Stimulated activated CD8-positive, alpha-beta memory T cell treated with anti-CD3 and anti-CD28 coated beads, Interleukin-12 subunit alpha, Interleukin-12 subunit beta, amount 100 ng/mL, for 4 hours (primary cell): ENCODE measurements around the gene MATN1.

Experiments
- DNase-seq: peaks from one replicate; pipeline ENCODE4 v3.0.0-alpha.2; 2020; ENCODE audit warnings: low read depth

The MATN1 gene

DNA sequence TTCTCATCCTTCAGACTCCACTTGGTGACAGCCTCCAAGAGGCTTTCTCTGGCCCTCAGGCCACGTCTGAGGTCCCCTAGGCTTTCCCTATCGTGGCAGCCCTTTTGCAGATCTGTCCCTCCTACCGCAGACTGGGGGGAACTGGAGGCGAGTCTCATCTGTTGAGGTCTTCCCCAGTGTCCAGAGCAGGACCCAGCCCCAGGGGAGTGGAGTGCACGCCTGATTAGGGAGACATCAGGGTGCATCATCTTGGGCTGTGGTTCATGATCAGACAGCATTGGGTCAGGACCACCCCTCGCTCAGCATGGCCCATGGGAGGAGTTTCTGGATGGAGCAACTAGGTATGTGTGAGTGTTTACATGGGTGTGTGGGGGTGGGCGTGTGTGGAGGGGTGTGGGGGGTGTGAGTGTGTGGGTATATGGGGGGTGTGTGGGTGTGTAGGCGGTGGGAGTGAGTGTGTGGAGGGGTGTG is 8.5 kb upstream of the MATN1 start:
- DNase-seq, result no peak

DNA sequence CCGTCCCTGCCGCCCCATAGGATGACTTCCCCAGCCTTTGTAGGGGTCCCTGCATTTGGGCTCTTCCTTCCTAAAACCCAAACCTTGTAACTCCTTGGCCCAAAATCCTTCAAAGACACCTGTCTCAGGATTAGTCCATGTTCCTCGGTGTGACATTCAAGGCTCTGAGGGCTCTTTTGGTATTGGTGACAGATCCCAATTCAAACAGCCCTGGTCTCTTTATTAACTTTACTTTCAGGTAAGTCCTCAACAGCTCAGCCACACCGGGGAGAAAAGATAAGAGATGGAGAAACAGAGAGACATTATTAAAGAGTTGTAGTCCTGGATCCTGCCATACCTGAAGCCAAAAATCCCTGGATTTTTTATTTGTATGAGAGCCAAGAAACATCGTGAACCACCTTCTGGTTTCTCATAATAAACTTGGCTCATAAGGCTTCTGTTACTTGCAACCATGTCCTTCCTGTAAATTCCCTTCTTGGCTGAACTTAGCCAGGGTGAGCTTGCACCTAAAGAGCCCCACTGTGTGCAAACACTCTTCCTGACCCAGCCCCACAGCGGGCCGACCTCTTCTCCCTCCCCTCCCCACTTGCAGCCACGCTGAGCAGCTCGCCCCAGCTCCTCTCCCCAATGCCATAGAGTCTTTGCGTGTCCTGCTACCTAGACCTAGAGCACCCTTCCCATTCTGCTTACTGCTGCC is 7.9 kb upstream of the MATN1 start:
- DNase-seq, result no peak

DNA sequence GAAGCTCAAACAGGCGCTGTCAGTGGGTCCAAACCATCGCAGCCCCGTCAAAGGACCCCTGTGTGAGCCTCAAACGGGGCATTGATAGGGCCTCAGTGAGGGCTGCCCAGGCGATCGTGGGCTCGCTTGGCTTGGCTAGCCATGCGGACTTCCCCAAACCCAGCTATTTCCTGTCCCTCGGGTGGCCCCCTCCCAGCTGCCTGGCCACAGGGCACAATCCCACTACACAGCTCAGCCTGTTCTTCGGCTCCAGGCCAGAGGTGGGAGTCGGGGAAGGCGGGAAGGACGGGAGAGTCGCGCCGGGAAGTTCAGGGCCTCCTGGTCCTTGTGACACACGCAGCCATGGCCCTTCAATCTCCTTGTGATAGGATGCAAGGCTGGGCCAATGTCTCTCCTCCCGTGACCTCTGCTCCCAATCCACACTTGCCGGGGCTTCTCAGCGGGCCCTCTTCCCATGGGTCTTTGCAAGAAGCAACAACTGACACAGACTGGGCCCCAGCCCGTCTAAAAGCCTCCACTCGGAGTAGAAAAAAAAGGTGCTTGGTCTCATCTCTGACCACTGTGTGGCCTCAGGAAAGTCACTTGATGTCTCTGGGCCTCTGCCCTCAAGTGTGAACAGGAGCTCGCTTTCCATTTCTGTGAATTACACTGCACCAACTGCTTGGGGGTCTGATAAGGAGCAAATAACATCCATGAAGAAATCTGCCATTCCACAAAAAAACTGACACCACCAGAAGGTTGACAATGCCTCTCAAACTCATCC is 7.1 kb upstream of the MATN1 start:
- no peak for DNase-seq

DNA sequence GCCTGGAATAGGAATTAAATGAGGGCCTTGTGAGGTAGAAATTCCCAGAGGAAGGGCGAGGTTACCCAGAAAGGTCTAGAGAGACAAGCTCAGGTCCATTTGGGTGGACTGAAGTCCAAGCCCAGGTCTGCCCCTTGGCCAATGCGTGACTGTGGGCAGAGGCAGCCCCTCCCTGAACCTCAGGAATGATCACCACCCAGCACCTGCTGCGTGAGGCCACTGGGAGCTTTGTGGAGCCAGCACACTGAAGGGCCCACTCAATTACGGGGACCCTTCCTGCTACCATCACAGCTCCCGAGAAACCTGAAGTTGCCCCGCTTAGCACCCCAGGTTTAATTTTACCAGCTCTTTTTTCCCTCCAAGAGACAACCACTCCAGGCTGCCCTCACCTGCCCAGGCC is 6.5 kb upstream of the MATN1 start:
- DNase-seq, result no peak

- no peak for DNase-seq
These were observed 5.7 kb upstream of the MATN1 start for GRCh38 chr1:30728832-30729638.

GRCh38 chr1:30728340-30728739 is 5.0 kb upstream of the MATN1 start:
- DNase-seq, result no peak

DNA sequence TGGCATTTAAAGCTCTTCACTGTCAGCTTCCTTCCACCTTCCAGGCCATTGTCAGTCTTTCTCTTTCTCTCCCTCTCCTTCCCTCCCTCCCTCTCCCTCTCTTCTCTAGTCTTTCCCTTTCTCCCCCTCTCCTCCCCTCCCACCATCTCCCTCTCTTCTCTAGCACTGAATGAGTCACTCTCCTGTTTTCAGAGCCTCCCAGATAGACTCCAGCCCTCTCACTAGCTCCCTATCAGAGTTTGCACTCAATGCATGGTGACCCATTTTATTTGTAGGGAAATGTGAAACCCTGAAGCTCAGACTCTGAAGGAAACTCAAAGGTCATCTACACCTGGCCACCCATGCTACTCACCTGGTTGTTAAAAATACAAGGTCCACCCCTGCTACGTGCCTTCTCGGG is 4.4 kb upstream of the MATN1 start:
- DNase-seq, result no peak

GRCh38 chr1:30726773-30727684 is 3.6 kb upstream of the MATN1 start:
- no peak for DNase-seq

DNA sequence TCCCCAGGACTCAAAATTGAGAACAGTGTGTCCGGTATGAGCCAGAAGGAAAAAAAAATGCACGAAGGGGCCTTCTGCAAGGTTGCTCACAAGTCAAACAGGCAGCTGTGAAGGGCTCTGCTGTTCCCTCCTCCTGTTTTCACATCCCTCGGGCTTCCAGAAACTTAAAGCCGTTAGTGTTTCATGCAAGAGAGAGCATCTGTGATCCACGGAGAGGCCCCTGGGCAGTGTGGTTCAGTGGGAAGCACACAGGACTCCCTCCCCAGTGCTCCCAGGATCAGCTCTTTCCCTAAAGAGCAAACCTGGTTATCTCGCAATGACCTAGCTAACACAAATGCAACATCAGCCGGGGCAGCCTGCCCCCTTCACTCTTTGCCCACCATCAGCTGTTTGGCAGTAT is 2.9 kb upstream of the MATN1 start:
- DNase-seq, result no peak

DNA sequence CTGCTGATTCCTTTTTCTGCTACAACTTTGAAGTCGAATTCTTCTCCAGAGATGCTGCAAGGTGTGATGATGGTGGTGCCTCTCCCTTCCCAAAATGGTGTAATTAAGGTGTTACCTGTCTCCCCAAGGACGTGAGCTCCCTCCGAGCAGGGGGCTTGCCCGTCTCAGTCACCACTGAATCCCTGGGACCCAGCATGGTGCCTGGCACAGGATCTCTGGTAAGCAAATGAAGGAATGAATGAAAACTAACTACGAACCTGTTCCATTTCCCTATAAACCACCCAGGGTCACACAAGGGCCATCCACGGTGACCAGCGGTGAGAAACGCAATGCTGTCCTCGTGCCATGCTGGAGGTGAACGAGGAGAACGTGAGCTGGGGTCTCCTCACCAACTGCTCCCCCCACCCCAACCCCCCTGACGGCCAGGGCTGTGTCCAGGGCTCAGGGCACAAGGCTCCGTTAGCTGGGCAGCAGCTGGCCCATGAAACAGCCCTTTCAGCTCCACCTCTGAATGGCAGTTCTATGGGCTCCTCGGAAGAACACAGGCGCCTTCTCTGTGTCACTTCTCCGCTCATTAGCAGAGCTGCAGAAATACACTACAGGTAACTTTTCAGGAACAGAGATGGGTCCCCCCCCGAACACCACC is 2.2 kb upstream of the MATN1 start:
- no peak for DNase-seq

- no peak for DNase-seq
These were observed 1.5 kb upstream of the MATN1 start for GRCh38 chr1:30724655-30725421.

DNA sequence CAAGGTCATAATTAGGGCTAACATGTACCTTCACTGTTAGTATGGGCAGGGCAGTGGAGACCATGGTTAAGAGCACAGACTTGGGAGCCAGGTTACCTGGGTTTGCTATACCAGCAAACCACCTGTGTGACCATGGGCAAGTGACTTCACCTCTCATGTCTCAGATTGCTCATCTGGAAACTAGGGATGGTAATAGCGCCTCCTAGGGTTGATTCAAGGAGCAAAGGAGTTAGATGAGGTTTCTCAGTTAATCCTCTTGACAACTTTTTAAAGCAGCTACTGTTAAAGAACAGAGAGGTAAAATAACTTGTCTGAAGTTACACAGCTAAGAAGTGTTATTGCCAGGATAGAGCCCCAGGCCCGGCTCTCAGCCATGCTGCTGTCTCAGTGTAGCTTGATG is 790 bp upstream of the MATN1 start:
- DNase-seq, result no peak

- no peak for DNase-seq
These were observed 1.4 kb downstream of the MATN1 start for GRCh38 chr1:30721812-30722537.

- DNase-seq, result no peak
These were observed 2.0 kb downstream of the MATN1 start for GRCh38 chr1:30721341-30721793.

- no peak for DNase-seq
These were observed 2.8 kb downstream of the MATN1 start for GRCh38 chr1:30720271-30721223.

DNA sequence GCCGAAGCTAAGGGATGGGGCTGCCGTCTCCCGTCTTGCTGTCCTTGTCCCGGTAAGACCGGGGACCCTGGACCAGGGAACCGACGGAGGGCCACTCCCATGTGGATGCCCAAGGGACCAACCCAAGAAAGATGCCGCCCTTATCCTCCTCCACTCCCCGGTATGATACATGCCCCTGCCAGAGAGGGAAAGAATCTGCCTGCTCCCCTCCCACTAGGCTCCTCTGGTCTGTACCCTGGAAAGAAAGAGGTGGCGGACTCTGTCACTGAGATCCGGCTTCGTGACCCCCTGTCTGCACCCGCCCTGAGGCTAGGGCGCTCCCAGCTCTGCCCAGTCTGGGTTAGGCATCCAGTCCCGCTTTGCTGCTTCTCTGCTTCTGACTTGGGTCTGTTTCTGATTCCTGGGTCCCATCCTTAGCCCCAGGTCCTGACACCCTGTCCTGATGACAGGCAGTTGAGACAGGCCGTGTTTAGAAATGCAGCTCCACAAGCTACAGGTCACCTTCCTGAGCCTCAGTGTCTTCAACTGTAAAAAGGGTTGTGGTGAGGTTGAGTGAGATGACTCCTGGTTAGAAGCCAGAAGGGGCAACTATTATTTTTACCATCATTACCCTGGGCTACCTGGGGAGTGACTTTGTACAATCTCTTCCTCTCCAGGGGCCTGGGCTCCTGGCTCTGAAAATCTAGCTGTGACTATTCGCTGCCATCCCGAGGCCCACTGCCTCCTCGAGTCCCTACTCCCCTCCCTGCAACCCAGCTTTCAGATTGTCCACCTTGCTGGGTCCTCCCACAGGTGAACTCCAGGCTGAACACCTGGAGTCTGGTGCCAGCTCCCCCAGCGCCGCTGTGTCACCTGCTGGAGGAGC is 3.7 kb downstream of the MATN1 start:
- DNase-seq, result no peak

GRCh38 chr1:30718636-30719405 is 4.6 kb downstream of the MATN1 start:
- peak; percentile 78 for DNase-seq
